Activated T-cell treated with anti-CD3 and anti-CD28 coated beads, Interleukin-2, amount 50 U/mL, for 4 hours (primary cell): ENCODE measurements around the gene EXOC2. TPM values are rescaled to one million over a fixed set of nuclear protein-coding genes. Genes with fewer than 3 reads are reported as not detected.

Source experiments
- ATAC-seq, 2 donors: fragments of 200-7000 bp; cut with Tn5 transposase; one replicate each; pipeline ENCODE4 v1.10.0; 2021
- DNase-seq: peaks from one replicate; pipeline ENCODE4 v3.0.0-alpha.2; 2020
- H3K27me3 Mint-ChIP-seq: one replicate; pipeline ENCODE4 v1.8.0; 2021; ENCODE audit warnings: low read depth, mixed read lengths
- H3K36me3 Mint-ChIP-seq: one replicate; pipeline ENCODE4 v1.8.0; 2022; ENCODE audit warnings: mixed read lengths; ENCODE audit not compliant: insufficient read depth
- H3K4me1 Mint-ChIP-seq: one replicate; pipeline ENCODE4 v1.8.0; 2021; ENCODE audit warnings: low read depth, mixed read lengths
- H3K4me3 Mint-ChIP-seq: one replicate; pipeline ENCODE4 v1.8.0; 2021; ENCODE audit warnings: mild to moderate bottlenecking, moderate library complexity, mixed read lengths
- H3K9me3 Mint-ChIP-seq: one replicate; pipeline ENCODE4 v1.8.0; 2021; ENCODE audit warnings: mixed read lengths
- total RNA-seq, 3 donors: library from RNA; stranded (reverse); gene quantifications; one replicate each; pipeline ENCODE4 v1.2.1, GENCODE V29; 2021

The EXOC2 gene
- total RNA-seq, 3 donors from 2014 or later: 29.8 to 31.3 (median 30.0) TPM

- Mint-ChIP-seq H3K27me3 (no peaks in the 10 kb centered on the region), H3K36me3 (no peaks in the 10 kb centered on the region), H3K9me3 (no peaks in the 10 kb centered on the region), H3K4me3 (peak overlapping the region; percentile 54), H3K4me1 (peaks cover 49% of the 10 kb centered on the region)
- ATAC-seq (peak; percentile 7 to 23), DNase-seq (peak; percentile 43)
These were observed 248.2 kb downstream of the EXOC2 start for GRCh38 chr6:444653-445275.

DNA sequence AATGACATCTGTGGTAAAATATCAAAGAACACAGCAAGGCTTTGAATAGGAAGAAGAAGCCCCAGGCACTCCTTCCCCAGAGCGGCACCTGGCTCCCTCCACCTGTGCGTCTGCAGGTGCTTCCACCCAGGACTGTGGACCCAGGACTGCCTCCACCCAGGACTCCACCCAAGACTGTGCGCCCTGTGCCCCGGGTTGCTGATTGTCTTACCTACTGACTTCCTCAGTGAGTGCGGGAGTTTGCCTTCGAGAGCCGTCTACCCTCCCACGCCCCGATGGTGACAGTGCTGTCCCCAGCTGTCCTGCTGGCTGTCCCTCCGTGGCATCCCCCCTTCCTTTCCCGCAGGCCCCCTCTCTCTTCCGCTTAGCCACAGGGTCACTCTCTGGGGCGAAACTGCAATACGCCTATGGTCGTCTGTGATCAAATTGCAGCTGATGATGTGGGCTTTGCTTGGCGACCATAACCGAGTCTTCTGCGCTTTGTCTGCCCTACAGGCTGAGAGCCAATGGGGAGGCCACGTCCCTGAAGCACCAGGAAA lies 249.2 kb downstream of the EXOC2 start:
- no peak overlapping the region for H3K4me3 Mint-ChIP-seq
- peaks cover 47% of the 10 kb centered on the region for H3K4me1 Mint-ChIP-seq
- H3K27me3 Mint-ChIP-seq: no peaks in the 10 kb centered on the region
- H3K36me3 Mint-ChIP-seq: no peaks in the 10 kb centered on the region
- no peak for ATAC-seq
- H3K9me3 Mint-ChIP-seq: no peaks in the 10 kb centered on the region
- DNase-seq: no peak

GRCh38 chr6:441126-441920 lies 251.6 kb downstream of the EXOC2 start:
- ATAC-seq (no peak), DNase-seq (no peak)
- no peaks in the 10 kb centered on the region for H3K27me3 Mint-ChIP-seq
- no peaks in the 10 kb centered on the region for H3K9me3 Mint-ChIP-seq
- peaks cover 23% of the 10 kb centered on the region for H3K4me1 Mint-ChIP-seq
- H3K36me3 Mint-ChIP-seq: no peaks in the 10 kb centered on the region
- H3K4me3 Mint-ChIP-seq: no peak overlapping the region

GRCh38 chr6:439641-440167 lies 253.2 kb downstream of the EXOC2 start:
- no peak for ATAC-seq
- no peaks in the 10 kb centered on the region for H3K27me3 Mint-ChIP-seq
- H3K4me3 Mint-ChIP-seq: no peak overlapping the region
- no peaks in the 10 kb centered on the region for H3K36me3 Mint-ChIP-seq
- peaks cover 13% of the 10 kb centered on the region for H3K4me1 Mint-ChIP-seq
- H3K9me3 Mint-ChIP-seq: no peaks in the 10 kb centered on the region
- DNase-seq: no peak

DNA sequence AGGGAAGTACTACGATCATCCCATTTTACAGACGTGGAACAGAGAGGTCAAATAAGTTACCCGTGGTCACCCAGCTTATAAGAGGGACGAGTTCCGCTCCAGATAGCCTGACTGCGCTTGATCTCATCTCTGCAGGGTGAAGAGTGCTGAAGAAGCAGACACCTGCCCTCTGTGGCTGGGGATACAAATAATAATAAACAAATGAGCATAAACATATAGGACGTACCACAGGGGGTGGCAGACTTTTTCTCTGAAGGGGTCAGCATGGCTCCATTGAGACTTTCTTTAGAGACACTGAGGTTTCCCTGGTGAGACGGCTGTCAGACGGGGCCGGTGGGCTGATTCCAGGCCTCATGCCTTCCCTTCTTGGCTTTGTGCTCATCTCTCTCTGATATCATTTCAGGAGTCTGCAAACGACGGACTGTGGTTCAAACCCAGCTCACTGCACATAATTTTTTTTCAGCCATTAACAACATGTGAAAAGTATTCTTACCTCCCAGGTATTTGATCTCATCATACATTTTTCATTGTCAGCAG lies 254.2 kb downstream of the EXOC2 start:
- ATAC-seq (no peak), DNase-seq (no peak)
- Mint-ChIP-seq H3K36me3 (no peaks in the 10 kb centered on the region), H3K9me3 (no peaks in the 10 kb centered on the region), H3K4me3 (no peak overlapping the region), H3K4me1 (peaks cover 10% of the 10 kb centered on the region), H3K27me3 (no peaks in the 10 kb centered on the region)

GRCh38 chr6:437037-437392 lies 255.9 kb downstream of the EXOC2 start:
- Mint-ChIP-seq H3K36me3 (no peaks in the 10 kb centered on the region), H3K27me3 (no peaks in the 10 kb centered on the region), H3K4me3 (no peak overlapping the region), H3K4me1 (peaks cover 16% of the 10 kb centered on the region), H3K9me3 (no peaks in the 10 kb centered on the region)
- no peak for DNase-seq
- no peak for ATAC-seq

- peaks cover 22% of the 10 kb centered on the region for H3K4me1 Mint-ChIP-seq
- no peak for ATAC-seq
- no peaks in the 10 kb centered on the region for H3K27me3 Mint-ChIP-seq
- no peaks in the 10 kb centered on the region for H3K36me3 Mint-ChIP-seq
- no peak overlapping the region for H3K4me3 Mint-ChIP-seq
- DNase-seq: no peak
- H3K9me3 Mint-ChIP-seq: no peaks in the 10 kb centered on the region
These were observed 256.5 kb downstream of the EXOC2 start for GRCh38 chr6:436308-437036.

DNA sequence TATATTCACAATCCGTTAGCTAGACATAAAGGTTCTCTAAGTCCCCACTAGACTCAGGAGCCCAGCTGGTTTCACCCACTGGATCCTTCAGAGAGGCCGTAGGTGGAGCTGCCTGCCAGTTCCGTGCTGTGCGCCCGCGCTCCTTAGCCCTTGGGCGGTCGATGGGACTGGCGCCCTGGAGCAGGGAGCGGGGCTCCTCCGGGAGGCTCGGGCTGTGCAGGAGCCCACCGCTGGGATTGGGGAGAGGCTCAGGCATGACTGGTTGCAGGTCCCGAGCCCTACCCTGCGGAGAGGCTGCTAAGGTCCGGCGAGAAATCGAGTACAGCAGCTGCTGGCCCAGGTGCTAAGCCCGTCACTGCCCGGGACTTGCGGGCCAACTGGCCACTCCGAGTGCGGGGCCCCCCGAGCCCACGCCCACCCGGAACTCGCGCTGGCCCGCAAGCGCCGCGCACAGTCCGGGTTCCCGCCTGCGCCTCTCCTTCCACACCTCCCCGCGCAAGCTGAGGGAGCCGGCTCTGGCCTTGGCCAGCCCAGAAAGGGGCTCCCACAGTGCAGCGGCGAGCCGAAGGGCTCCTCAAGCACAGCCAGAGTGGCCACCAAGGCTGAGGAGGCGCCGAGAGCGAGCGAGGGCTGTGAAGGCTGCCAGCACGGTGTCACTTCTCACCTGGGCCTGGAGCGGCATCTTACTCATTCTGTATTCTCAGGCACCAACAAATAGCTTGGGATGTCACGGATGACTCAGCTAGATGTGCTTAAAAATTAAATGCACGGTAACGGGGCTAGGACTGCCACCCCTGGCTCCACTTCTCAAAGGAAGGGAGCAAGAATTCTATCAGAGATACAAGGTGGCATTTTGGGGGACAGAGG lies 257.3 kb downstream of the EXOC2 start:
- no peak for ATAC-seq
- Mint-ChIP-seq H3K27me3 (no peaks in the 10 kb centered on the region), H3K4me3 (no peak overlapping the region)

More for the DNA sequence above, 257.3 kb downstream of the EXOC2 start:
- Mint-ChIP-seq H3K36me3 (no peaks in the 10 kb centered on the region), H3K9me3 (no peaks in the 10 kb centered on the region), H3K4me1 (peaks cover 27% of the 10 kb centered on the region)
- DNase-seq: no peak

Other genes starting within 250 kb of the EXOC2 start
- 1 to 10 TPM; 1.8 to 2.5 (median 2.2) TPM for gene HUS1B, start 36.0 kb downstream of the EXOC2 start, total RNA-seq